OCI-LY1 (cell line): Measurements from ENCODE around the gene ATOX1.

Experiments used
- EZH2 ChIP-seq: fragments of 200-600 bp; sonication (generic), shearing (Covaris generic); IDR thresholded peaks from 2 replicates; pipeline ENCODE4 v1.8.0; 2017; ENCODE audit warnings: borderline replicate concordance, mixed run types, mild to moderate bottlenecking, antibody characterized with exemption, low read length, moderate library complexity, mixed read lengths
- TF ChIP-seq, protein P1 (sequence below): fragments of 200-600 bp; sonication (generic), shearing (Covaris generic); IDR thresholded peaks from 2 replicates; pipeline ENCODE4 v1.5.1; 2017; ENCODE audit warnings: mild to moderate bottlenecking, antibody characterized with exemption, low read length, moderate library complexity, mixed read lengths

DNA sequence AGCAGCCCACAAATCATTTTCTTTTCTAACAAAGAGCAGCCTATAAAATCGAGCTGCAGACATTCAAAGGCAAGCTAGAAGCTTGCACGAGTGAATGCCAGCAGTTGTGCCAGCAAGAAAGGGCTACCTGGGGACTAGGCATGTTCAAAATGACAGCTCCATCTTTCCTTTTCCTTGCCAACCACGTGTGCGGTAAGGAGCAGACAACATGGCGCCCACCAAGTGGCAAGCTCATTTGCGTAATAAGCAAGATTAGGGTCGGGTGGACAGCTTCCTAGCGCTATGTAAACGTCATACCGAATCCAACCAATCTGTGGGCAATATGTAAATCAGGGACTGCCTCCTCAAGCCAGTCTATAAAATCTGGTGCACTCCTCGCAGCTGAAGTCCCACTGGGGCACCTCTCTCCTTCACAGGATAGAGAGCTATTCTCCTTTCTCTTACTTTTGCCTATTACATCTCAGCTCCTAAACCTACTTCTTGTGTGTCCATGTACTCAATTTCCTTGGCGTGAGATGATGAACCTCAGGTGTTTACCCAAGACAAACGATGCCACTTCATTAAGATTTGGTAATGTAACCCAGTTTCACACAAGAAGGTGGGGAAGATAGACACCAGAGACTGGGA lies 49.2 kb downstream of the ATOX1 start:
- TF ChIP-seq, protein P1, sequence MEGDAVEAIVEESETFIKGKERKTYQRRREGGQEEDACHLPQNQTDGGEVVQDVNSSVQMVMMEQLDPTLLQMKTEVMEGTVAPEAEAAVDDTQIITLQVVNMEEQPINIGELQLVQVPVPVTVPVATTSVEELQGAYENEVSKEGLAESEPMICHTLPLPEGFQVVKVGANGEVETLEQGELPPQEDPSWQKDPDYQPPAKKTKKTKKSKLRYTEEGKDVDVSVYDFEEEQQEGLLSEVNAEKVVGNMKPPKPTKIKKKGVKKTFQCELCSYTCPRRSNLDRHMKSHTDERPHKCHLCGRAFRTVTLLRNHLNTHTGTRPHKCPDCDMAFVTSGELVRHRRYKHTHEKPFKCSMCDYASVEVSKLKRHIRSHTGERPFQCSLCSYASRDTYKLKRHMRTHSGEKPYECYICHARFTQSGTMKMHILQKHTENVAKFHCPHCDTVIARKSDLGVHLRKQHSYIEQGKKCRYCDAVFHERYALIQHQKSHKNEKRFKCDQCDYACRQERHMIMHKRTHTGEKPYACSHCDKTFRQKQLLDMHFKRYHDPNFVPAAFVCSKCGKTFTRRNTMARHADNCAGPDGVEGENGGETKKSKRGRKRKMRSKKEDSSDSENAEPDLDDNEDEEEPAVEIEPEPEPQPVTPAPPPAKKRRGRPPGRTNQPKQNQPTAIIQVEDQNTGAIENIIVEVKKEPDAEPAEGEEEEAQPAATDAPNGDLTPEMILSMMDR, result no peak
- TF ChIP-seq EZH2, result no peak
